ENCODE results near the gene SEPTIN1.
"Not testable (repeated sequence)": the region's sequence is repeated elsewhere in the genome, so short reads cannot be mapped to it uniquely, and the experiment has no call there.

SEPTIN1 gene

DNA sequence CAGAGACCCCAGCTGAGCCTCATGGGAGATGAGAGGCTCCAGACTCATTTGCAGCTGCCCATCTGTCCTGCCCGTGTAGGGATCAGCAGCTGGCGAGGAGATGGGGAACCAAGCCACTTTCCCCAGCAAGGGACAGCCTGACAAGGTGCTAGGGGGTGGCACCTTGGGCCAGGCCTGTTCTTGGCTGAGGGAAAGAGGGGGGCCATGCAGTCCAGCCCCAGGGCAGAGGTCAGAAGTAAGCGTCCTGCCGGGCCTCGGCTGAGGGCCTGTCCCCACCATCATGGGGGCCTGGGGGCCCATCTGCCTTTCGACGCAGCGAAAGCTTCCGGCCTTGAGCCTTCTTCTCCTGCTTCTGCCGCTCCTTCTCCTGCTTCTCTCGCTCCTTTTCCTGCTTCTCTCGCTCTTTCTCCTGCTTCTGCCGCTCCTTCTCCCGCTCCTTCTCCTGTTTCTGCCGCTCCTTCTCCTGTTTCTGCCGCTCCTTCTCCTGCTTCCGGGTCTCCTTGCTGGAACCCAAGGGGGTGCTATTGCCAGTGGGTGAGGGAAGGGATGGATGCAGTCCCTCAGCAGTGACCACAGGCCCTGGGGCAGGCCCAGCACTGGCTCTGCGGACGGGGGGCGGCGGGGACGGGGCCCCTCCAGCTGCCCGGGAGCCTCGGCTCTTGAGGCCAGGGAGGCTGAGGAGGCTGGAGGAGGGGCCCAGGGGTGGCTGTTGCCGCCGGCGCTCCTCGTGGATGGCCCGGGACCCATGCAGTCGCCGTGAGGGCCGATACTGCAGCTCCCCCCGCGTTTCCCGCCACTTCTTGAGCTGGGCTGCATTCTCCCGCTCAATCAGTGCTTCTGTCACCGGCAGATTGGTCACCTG lies 24.4 kb downstream of the SEPTIN1 start:
- no peak for DNase-seq (ENCODE audit: low spot score)

DNA sequence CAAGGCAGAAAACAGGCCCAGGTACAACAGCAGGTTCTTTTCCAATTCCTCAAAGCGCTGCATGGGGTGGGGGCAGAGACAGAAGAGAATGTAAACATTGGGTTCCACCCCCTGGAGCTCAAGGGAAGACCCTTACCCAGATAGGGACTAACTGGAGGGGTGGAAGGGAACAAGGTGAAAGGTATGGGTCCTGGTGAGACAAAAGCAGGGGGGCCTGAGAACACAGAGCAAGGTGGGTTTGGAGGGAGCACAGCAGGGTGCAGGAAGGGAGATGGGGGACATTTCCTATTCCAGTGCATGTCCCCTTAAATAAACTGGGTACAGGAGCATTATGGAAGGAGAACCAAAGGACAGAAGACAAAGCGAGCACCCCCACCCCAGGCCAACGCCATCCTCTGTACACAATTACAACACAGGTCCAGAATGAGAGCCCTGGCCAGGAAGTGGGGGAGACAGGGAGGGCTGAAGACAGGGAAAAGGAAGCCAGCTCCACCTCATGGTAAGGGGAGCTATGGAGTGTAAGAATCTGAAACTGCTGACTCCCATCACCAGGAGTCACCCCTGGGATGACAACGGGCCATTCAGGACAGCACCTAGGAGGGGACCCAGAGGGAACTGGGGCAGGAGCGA lies 25.2 kb downstream of the SEPTIN1 start:
- DNase-seq (ENCODE audit: low spot score) = no peak

DNA sequence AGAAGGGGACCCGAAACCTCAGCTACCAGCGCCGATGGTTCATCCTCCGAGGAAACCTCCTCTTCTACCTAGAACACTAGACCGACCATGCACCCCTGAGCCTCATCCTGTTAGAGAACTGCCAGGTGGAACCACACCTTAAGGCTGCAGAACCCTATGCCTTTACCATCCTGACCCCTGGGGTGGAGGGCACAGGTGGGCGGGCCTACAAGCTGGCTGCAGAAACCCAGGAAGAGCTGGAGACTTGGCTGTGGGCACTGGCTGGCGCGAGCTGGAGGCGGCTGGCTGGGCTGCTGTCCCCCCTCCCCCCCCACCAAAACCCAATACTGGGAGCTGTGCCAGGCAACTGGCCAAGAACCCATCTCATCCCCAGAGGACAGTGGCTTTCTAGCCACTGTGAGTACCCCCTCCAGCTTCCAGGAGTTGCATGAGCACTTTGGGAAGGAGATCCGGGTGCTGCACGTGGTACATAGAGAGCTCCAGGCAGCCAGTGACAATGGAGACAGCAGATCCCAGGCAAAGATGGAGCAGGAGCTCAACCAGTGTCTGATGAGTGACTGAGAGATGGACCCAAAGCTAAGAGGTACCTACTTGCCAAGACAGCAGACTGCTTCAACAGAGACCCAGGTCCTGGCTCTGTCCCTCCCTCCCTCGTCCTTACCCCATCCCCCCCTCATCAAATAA lies 25.8 kb downstream of the SEPTIN1 start:
- DNase-seq (ENCODE audit: low spot score) = no peak

DNA sequence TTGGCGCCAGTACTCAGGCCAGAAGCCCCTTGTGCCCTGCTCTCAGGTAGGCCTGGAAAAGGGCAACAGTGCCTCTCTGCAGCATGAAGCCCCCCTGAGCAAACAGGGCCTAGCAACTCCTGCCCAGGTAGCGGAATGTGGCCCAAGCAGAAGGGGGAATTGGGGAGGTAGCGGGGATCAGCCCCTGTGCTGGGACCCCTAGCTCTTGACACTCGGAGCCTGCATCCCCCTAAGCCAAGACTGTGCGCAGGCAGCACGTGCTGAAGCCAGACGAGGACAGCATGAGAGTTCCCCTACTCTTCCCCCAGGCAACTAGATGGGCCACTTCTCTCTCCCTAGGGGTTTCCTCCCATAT lies 26.4 kb downstream of the SEPTIN1 start:
- DNase-seq (ENCODE audit: low spot score) = no peak

DNA sequence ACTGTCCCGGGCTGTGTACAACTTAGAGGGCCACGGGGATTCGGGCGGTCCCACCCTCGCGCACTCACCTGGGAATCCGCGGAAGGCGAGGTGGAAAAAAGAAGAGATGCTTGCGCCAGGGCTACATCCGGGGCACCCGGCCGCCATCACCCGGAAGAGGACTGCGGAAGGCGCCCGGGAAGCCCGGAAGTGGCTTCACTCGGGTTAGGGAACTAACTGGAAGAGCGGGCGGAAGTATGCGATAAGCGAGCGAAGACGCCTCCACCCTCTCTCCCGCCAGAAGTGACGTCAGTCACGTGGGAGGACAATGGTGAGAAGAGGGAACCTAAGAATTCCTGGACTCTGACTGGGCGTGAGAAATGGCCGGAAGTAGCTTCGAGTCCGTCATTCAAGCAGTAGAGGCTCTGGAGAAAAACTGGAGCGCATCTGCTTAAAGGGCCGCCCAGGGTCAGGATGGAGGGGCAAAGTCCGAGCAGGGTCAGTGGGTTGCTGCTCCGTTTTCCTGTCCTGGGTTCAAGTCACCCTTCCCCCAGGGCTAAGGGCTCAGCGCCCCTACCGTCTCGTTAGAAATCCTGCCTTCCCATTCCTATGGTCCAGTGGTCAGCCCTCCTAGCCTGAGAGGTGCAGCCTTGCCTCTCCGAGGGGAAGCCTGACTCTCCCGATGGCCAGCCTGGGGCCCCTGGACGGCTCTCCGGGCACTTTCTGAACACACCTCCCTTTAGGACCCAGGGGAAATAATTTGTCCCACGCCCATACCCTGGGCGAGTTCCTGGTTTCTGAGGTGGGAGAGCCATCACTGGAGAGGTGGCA lies 27.0 kb downstream of the SEPTIN1 start, which contains the start of gene CD2BP2:
Gene CD2BP2, minus strand, starts transcription at position 165 of the 810 bp plus-strand sequence. CDS start 627 bp downstream, outside the sequence.
- DNase-seq (ENCODE audit: low spot score) = peak; percentile 100

DNA sequence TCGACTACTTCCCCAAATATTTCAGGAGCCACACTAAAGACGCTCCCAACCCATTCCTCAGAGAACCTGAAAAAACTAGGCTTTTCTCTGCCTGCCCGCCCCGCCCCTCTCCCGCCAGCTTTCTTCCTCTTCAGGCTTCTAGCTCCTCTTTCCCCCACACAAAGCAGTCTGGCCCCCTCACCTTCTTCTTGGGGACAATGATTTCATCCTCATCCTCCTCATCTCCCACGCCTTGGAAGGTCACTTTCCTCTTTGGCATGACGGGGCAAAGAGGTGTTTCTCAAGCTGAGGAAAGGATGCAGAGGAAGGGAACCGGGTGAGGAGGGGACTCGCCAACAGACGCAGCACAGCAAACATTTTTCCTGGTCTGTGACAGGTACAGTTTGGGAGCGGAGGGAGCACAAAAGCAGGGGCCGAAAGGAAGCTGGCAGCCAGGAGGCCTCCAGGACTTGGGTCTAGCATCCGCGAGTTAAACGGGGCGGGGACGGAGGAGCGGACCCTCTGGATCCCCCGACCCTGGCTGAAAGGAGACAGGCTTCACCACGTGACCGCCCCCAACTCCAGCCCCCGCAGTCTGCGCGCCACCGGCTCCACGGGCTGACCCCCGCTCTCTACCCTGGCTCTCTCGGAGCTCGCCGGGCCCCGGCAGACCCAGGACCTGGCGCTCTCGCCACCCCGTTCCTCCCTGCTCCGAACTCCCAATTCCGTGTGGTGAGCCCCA lies 27.8 kb downstream of the SEPTIN1 start:
- DNase-seq (ENCODE audit: low spot score) = peak; percentile 46

DNA sequence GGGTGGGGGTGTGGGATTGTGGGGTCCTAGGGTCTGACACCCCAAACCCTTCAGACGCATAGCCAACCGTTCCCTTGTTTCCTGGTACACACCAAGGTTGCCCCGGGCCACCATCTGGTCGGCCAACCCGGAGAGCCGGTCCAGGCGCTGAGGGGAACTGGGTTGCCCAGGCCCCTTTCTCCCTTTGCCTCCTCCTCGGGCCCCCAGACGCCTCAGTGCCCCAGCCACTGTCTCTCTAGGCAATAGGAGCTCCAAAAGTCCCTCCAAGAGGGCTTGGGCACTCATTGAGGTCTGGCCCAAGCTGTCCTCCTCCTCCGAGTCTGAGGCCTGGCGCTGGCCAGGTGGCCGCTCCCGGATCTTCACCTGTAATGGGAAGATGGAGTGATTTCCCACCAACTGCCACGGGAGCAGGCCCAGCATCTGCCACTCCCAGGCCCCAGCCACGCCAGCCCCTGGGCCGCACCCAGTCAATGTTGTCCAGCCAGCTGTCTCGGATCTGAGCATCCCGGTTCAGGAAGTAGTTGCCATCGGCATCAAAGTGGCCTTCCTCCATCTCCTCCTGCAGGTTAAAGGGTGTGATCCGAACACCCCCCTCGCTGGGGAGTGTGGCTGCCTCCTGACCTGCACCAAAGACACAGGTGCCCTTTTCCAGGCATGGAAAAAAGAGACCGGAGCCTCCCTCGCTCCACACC lies 28.8 kb downstream of the SEPTIN1 start:
- DNase-seq (ENCODE audit: low spot score) = no peak

DNA sequence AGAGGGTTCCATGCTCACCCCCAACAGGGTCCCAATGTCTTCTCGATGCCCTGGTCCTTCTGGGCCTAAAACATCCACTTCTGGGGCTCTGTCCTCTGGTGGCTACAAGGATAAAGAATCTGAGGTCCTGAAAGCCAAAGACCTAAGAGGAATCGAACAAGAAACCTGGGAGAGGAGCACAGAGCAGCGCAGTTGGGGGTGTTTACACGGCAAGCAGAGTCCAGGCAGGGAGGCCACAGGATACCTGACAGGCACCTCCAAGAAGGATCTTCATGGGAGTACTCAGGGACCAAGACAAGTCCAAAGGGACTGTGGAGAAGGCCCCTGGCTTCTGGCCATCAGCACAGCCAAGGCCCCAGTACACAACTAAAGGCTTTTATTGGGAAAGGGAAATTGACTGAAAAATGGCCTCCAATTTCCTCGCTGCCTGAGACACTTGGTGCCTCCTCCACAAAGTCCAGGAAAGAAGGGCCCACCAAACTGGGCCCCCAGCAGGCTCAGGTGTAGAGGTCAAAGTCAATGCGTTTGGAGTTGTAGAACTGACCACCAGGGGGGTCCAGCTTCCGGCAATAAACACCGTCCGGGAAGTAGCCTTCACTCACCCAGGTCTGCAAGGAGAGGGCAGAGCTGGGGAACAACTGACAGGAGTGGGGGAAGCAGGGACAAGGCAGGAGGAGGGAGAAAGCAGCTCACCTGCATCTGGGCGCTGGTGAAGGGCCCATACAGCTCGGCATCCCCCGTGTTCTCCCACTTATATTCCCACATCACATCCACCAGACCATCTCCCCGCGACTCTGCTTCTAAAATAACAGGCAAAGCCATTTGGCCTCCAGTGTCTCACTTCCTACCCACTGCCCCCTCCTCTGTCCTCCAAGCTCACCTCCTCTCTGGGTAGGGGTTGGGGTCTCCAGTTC lies 29.6 kb downstream of the SEPTIN1 start:
- DNase-seq (ENCODE audit: low spot score) = peak; percentile 25

DNA sequence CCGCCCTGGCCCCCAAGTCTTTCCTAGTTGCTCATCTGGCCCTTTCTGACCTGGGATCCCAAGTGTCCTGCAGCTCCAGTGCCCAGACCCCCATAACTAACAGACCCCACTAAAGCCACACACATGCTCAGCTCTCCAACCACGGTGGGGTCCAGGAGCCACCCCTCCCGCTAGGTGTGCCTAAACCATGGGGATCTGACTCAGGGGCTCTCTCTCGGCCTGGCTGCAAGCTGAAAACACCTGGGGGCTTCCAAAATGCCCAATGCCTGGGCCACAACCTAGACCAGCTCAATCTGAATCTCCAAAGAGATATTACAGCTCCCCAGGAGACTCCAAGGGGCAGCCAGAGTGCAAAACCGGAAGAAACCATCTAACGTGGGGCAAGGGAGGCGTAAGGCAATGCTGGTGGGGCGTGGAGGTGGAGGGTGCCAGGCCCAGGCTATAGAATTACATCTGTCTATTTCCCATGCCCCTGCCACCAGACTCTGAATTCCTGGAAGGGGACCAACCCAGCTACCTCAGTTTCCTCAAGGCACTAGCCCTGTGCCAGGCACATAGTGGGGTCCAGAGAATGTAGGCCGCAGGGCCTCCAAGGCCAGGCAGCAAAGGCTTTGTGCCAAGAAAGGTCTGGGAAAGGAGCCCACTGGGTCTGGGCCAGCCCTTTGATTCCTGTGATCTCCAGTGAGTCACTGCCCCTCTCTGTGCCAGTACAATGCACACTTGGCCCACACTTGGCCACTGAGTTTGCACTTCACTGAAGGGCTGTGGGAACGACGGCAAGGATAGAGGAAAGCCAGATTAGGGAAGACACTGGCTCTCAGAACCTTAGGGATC lies 30.6 kb downstream of the SEPTIN1 start:
- peak; percentile 19 for DNase-seq (ENCODE audit: low spot score)

DNA sequence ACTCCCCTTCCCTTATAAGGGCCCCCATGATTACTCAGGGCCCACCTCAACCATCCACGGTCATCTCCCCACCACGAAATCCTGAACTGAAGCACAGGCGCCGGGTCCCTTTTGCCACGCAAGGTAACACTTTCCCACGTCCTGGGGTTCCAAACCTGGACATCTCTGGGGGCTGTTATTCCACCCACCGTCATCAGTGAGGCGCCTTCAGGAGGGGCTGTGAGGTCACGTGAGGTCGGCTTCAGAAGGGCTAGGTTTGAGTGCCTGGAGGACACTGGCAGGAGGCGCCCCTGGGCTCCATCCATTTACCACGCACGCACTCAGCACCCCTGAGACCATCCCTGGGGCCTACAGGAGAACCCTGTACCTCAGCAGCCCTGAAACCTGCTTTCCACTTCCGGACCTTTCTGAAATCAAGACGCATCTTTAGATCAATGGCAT lies 31.3 kb downstream of the SEPTIN1 start:
- DNase-seq (ENCODE audit: low spot score) = no peak

DNA sequence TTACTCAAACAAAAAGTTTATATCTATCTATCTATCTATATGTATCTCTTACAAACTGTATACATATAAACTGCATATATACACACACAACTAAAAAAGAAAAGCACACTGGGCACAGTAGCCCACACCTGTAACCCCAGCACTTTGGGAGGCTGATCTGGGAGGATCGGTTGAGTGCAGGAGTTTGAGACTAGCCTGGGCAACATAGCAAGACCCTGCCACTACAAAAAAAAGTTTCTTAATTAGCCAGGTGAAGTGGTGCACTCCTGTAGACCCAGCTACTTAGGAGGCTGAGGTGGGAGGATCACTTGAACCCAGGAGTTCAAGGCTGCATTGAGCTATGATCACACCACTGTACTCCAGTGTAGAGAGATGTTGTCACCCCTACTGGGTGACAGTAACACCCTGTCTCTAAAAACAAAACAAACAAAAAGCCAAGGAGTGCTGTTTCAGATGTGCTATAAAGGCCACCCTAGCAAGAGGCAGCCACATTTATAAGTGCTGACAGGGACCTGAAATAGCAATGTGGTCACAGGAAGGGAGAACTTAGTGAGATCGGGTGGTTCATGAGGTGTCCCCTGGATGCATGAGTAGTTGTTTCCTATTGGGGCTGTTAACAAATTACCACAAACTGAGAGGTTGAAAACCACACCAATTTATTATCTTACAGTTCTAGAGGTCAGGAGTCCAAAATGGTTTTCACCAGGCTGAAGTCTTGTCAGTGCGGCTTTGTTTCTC lies 32.1 kb downstream of the SEPTIN1 start:
- DNase-seq (ENCODE audit: low spot score) = no peak

DNA sequence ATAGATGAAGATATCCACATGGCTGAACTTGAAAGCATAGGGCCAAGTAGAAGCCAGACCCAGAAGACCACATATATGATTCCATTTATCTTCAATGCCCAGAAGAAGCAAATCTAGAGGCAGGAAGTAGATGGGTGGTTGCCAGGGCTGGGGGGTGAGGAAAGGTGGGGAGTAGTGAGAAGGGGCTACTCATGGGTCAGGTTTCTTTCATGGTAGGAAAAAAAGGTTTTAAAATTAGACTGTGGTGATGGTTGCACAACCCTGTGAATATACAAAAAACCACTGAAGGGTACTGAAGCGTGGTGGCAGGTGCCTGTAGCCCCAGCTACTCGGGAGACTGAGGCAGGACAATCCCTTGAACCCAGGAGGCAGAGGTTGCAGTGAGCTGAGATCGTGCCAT lies 32.7 kb downstream of the SEPTIN1 start:
- DNase-seq (ENCODE audit: low spot score) = no peak

DNA sequence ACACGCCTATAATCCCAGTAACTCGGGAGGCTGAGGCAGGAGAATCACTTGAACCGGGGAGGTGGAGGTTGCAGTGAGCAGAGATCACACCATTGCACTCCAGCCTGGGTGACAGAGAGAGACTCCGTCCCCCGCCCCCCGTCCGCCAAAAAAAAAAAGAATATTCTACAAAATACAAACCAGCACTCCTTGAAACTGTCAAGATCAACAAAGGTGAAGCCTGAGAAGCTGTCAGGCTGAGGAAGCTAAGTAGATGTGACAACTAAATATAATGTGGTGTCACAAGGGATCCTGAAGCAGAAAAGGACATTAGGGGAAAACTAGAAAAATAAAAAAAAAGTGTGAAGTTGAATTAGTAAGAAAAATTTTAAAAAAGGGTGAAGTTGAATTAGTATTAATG lies 33.4 kb downstream of the SEPTIN1 start:
- DNase-seq (ENCODE audit: low spot score) = no peak

DNA sequence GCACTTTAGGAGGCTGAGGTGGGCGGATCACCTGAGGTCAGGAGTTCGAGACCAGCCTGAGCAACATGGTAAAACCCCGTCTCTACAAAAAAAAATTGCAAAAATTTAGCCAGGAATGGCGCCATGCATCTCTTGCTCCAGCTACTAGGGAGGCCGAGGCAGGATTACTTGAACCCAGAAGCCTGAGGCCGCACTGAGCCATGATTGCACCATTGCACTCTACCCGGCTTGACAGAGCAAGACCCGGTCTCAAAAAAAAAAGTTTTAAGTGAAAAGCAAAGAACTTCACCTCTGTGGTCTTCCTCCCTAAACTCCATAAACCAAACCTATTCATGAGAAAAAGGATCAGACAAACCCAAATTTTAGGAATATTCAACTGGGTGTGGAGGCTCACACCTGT lies 34.2 kb downstream of the SEPTIN1 start:
- DNase-seq (ENCODE audit: low spot score) = no peak

DNA sequence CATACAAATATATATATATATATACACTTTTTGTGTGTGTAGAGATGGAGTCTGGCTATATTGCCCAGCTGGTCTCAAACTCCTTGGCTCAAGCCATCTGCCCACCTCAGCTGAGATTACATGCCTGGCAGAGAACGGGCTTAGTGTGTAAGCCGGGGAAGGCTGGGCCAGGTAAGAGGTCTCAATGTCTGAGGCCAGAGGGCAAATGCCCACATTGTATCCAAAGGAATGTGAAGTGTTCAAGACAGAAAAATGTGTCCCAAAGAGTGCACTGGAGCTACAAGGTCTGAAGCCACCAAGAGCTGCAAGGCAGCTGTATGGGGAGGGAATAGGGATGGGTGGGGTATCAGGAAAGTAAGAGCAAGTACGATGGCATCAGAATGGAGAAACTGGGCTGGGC lies 36.1 kb downstream of the SEPTIN1 start:
- no peak for DNase-seq (ENCODE audit: low spot score)

DNA sequence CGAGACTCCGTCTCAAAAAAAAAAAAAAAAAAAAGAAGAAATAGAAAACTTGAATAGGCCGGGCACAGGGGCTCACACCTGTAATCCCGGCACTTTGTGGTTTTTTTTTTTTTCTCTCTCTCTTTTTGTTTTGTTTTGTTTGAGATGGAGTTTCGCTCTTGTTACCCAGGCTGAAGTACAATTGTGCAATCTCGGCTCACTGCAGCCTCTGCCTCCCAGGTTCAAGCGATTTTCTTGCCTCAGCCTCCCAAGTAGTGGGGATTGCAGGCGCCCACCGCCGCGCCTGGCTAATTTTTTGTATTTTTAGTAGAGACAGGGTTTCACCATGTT lies 38.9 kb downstream of the SEPTIN1 start:
- not testable (repeated sequence) for DNase-seq (ENCODE audit: low spot score)

DNA sequence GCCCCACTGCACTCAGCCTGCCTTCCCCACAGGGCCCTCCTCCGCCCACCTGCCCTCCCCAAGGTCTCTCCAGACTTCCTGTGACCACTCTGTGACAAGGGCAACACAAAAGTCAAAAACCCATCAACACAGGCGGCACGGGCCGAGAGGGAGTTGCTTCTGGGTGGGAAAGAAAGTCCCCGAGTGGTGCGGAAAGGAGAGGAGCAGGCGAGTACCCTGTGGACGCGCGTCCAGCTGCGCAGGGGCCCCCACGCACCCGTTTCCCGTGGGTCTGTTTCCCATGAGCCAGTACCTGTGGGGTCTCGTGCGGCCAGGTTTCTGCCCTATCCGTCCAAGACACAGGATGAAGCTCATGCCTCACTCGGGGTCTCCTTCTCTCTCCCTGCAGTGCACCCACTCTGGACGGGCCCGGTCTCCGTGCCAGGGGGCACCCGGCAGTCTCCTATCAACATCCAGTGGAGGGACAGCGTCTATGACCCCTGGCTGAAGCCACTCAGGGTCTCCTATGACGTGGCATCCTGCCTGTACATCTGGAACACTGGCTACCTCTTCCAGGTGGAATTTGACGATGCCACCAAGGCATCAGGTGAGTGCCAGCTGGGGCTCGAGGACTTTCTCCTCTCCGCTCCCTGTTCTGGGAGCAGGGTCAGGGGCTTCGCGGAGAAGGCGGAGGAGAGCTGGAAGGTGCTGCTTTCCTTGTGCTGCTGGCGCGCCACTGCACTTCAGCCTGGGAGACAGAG lies 39.4 kb downstream of the SEPTIN1 start:
- DNase-seq (ENCODE audit: low spot score) = no peak

All from RKO (cell line).